ENCODE data around the gene MOCOS. TPM values are rescaled to one million over a fixed set of nuclear protein-coding genes. Genes with fewer than 3 reads are reported as not detected.

The MOCOS gene
- total and polyA plus RNA-seq, 2 of the 13 experiments (the other 11 are each of a cell fraction or from before 2014, with no cell fraction given): 7.7 to 15.4 TPM

- TF ChIP-seq MTF1 (CRISPR knock-in tag; IDR thresholded peaks at IDR 0.05): no peak
- TF ChIP-seq TAF15 (IDR thresholded peaks at IDR 0.05; ENCODE audit: low read depth, low read length, poor library complexity, severe bottlenecking): no peak
- TF ChIP-seq ZNF574 (CRISPR knock-in tag; IDR thresholded peaks at IDR 0.05): peak; percentile 75
- peak; percentile 79 for TF ChIP-seq THAP11 (CRISPR knock-in tag; IDR thresholded peaks at IDR 0.05)
- peak; percentile 76 for TF ChIP-seq DPF2 (CRISPR knock-in tag; IDR thresholded peaks at IDR 0.05; ENCODE audit: borderline replicate concordance, low read depth)
- TF ChIP-seq TARDBP (CRISPR knock-in tag; IDR thresholded peaks at IDR 0.05): peak; percentile 96
- TF ChIP-seq IRX3 (CRISPR knock-in tag; IDR thresholded peaks at IDR 0.05; ENCODE audit: borderline replicate concordance, low read depth): no peak
- peak; percentile 55; the same call in 1 of the 2 replicates for TF ChIP-seq MTA1 (CRISPR knock-in tag; IDR thresholded peaks at IDR 0.05; ENCODE audit: borderline replicate concordance)
- peak; percentile 87 for TF ChIP-seq PITX1 (CRISPR knock-in tag; IDR thresholded peaks at IDR 0.05)
- TF ChIP-seq ONECUT2 (CRISPR knock-in tag; IDR thresholded peaks at IDR 0.05): peak; percentile 40; the same call in 1 of the 2 replicates
- TF ChIP-seq GABPA (IDR thresholded peaks at IDR 0.05; ENCODE audit: low read depth, low read length): no peak
- TF ChIP-seq GABPA (CRISPR knock-in tag; IDR thresholded peaks at IDR 0.05; ENCODE audit: low read depth): peak; percentile 53; the same call in 1 of the 2 replicates
- peak; percentile 68 for TF ChIP-seq ATF7 (IDR thresholded peaks at IDR 0.05)
- peak; percentile 74; the same call in 1 of the 2 replicates for TF ChIP-seq ATF7 (CRISPR knock-in tag; IDR thresholded peaks at IDR 0.05)
- TF ChIP-seq PRPF4 (IDR thresholded peaks at IDR 0.05; ENCODE audit: low read depth, low read length, poor library complexity, severe bottlenecking): no peak
- 0 out of 2 replicates have a peak, but pooled peaks have one; percentile 29 for TF ChIP-seq SAFB2 (CRISPR knock-in tag; IDR thresholded peaks at IDR 0.05; ENCODE audit: borderline replicate concordance, low read depth)
- TF ChIP-seq ZNF382 (CRISPR knock-in tag; IDR thresholded peaks at IDR 0.05; ENCODE audit: borderline replicate concordance): no peak
- TF ChIP-seq, protein P1, sequence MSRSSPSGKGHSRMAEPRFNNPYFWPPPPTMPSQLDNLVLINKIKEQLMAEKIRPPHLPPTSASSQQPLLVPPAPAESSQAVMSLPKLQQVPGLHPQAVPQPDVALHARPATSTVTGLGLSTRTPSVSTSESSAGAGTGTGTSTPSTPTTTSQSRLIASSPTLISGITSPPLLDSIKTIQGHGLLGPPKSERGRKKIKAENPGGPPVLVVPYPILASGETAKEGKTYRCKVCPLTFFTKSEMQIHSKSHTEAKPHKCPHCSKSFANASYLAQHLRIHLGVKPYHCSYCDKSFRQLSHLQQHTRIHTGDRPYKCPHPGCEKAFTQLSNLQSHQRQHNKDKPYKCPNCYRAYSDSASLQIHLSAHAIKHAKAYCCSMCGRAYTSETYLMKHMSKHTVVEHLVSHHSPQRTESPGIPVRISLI (CRISPR knock-in tag; IDR thresholded peaks at IDR 0.05; ENCODE audit: borderline replicate concordance): peak; percentile 41; the same call in 1 of the 2 replicates
- 0 out of 2 replicates have a peak, but pooled peaks have one; percentile 37 for TF ChIP-seq ZSCAN31 (CRISPR knock-in tag; IDR thresholded peaks at IDR 0.05; ENCODE audit: low read depth)
- TF ChIP-seq, protein P2, sequence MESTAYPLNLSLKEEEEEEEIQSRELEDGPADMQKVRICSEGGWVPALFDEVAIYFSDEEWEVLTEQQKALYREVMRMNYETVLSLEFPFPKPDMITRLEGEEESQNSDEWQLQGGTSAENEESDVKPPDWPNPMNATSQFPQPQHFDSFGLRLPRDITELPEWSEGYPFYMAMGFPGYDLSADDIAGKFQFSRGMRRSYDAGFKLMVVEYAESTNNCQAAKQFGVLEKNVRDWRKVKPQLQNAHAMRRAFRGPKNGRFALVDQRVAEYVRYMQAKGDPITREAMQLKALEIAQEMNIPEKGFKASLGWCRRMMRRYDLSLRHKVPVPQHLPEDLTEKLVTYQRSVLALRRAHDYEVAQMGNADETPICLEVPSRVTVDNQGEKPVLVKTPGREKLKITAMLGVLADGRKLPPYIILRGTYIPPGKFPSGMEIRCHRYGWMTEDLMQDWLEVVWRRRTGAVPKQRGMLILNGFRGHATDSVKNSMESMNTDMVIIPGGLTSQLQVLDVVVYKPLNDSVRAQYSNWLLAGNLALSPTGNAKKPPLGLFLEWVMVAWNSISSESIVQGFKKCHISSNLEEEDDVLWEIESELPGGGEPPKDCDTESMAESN (CRISPR knock-in tag; conservative IDR thresholded peaks at IDR 0.05): 0 out of 2 replicates have a peak, but pooled peaks have one; percentile 46
- no peak for TF ChIP-seq TCF12 (IDR thresholded peaks at IDR 0.05)
- TF ChIP-seq TCF12 (CRISPR knock-in tag; IDR thresholded peaks at IDR 0.05): no peak
- no peak for TF ChIP-seq ZNF33A (CRISPR knock-in tag; IDR thresholded peaks at IDR 0.05; ENCODE audit: borderline replicate concordance)
- no peak for TF ChIP-seq PAX8 (CRISPR knock-in tag; IDR thresholded peaks at IDR 0.05; ENCODE audit: borderline replicate concordance)
- no peak for TF ChIP-seq ZNF547 (CRISPR knock-in tag; IDR thresholded peaks at IDR 0.05)
- TF ChIP-seq ZNF329 (CRISPR knock-in tag; IDR thresholded peaks at IDR 0.05; ENCODE audit: low read depth): no peak
- TF ChIP-seq TMF1 (CRISPR knock-in tag; IDR thresholded peaks at IDR 0.05; ENCODE audit: low read depth): no peak
These were observed 11.1 kb upstream of the MOCOS start (continued) for GRCh38 chr18:36176177-36176584.
